SU-DHL-6 (cell line): ENCODE measurements around the gene TEKT3.

Experiments used
- EZH2phosphoT487 ChIP-seq: fragments of 200-600 bp; sonication (generic), shearing (Covaris generic); conservative IDR thresholded peaks from 2 replicates; pipeline ENCODE4 v1.6.1; 2018; ENCODE audit warnings: mild to moderate bottlenecking, antibody characterized with exemption, low read length, moderate library complexity, mixed read lengths
- TF ChIP-seq, protein P1 (sequence below): fragments of 200-600 bp; sonication (generic); IDR thresholded peaks from one replicate; pipeline ENCODE4 v1.5.1; 2017; ENCODE audit warnings: antibody characterized with exemption, mild to moderate bottlenecking, low read length, moderate library complexity; ENCODE audit not compliant: insufficient read depth, poor library complexity, severe bottlenecking

DNA sequence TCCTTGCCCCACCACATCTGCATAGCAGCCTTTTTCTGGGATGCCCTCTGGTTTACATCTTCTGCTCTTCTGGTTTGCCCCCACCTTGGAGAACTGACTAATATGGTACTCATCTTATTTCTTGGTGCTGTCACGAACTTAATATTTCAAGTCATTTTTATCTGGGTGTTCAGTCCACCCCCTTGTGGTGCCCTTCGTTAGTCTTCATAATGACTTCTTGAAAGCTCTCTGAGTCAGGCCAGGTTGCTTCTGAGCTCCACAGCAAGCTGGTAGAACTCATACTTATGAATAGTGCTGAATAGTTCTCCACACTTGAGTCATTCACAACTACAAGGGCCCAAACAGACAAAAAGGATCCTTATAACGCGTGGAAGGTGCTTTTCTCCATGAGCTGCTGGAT lies 35.8 kb upstream of the TEKT3 start:
- TF ChIP-seq, protein P1, sequence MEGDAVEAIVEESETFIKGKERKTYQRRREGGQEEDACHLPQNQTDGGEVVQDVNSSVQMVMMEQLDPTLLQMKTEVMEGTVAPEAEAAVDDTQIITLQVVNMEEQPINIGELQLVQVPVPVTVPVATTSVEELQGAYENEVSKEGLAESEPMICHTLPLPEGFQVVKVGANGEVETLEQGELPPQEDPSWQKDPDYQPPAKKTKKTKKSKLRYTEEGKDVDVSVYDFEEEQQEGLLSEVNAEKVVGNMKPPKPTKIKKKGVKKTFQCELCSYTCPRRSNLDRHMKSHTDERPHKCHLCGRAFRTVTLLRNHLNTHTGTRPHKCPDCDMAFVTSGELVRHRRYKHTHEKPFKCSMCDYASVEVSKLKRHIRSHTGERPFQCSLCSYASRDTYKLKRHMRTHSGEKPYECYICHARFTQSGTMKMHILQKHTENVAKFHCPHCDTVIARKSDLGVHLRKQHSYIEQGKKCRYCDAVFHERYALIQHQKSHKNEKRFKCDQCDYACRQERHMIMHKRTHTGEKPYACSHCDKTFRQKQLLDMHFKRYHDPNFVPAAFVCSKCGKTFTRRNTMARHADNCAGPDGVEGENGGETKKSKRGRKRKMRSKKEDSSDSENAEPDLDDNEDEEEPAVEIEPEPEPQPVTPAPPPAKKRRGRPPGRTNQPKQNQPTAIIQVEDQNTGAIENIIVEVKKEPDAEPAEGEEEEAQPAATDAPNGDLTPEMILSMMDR = no peak
- no peak for TF ChIP-seq EZH2phosphoT487
